Limb (tissue), 2 donors: Measurements from ENCODE around the gene POLR3F.
A peak's percentile ranks its signal among the peaks of the same experiment; 100 is the strongest.
"Not testable (repeated sequence)": the region's sequence is repeated elsewhere in the genome, so short reads cannot be mapped to it uniquely, and the experiment has no call there.

ENCODE experiments used
- DNase-seq, 2 donors: peaks; one replicate each; pipeline ENCODE4 v3.0.0-alpha.2; 2016; ENCODE audit errors: extremely low spot score in 2 of 2

POLR3F gene

GRCh38 chr20:18504479-18505060, 37.4 kb downstream of the POLR3F start:
- peak in 1 of 2 donors; percentile 30 for DNase-seq

DNA sequence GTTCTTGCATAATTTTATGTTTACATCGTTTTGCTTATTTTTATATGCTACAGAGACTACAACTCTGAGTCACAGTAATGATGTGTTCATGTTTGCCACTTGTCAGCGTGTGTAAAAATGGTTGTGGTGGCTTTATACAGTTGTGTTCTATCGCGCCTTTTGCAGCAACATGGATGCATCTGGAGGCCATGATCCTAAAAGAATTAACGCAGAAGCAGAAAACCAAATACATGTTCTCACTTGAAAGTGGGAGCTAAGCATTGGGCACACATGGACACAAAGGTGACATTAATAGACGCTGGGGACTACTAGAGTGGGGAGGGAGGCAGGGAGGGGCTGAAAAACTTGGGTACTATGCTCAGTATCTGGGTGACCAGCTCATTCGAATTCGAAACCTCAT, 39.6 kb downstream of the POLR3F start:
- no peak for DNase-seq

DNA sequence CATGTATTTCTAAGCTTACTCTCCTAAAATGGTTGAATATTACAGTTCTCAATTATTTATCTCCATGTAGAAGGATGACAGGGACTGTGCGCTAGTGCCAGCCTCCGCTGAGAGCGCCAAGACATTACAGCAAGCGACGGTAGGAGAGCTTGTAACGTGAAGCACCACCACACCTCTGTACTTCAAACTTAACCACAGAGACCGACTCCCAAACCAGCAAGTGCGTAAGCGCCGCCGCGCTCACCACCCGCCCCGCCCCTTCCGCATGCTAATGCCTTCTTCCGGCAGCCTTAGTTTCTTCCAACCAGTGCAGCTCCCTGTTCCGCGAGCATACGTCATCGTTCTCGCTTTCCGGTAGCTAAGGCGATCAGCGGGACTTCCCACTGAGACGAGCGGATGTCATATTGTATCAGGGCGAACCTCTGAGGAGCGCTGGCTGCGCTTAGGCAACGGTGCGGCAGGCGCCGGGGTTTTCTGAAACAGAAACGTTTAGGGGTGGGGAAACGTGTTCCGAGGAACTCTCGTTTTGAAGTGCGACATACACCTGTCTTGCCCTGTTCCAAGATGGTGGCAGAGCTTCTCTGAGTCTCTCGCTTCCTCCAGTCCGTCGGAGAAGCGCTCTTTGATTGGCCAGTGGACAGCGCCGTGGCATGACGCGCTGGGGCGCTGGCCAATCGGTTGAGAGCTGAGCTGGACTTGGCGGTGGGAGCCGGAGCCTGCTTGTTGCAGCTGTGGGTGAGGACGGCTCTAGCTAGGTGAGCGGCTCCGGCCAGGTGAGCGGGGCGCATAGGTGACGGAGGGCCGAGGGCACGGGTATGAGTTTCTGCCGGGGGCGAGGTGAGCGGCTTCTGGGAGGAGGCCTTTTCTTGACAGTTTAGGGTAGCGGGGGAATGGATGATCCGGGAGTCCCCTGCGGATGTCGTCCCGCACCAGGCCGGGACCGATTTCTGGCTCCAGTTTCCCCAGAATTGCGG, 40.3 kb downstream of the POLR3F start, which contains the start of gene SEC23B:
TSS of gene SEC23B (plus strand) at position 723 of the 974 bp plus-strand sequence. CDS start 2,896 bp downstream, outside the sequence.
- DNase-seq = peak; percentile 96 to 97

GRCh38 chr20:18511571-18511970, 44.4 kb downstream of the POLR3F start:
- no peak for DNase-seq

- DNase-seq = no peak
Observed at GRCh38 chr20:18513208-18513607, 46.0 kb downstream of the POLR3F start.

DNA sequence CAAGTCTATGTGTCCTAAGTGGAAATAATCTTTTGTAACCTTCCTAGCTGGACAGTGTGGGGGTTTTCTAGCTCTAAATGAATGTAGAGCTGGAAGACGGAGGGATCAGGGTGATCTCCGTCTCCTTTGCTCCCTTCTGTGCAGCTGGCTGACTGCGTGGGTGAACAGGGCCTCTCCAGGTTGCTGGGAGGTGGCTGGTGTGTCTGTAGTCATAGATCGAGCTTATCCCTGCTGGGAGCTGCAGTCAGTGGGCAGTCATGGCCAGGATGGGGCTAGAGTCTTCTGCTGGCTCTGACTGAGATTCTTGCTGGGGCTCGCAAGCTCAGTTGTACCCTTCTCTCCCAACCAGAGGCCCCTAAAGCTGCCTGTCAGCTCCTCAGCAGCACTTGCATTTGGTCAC, 46.9 kb downstream of the POLR3F start:
- no peak for DNase-seq

- no peak for DNase-seq
Observed at GRCh38 chr20:18515973-18516372, 48.8 kb downstream of the POLR3F start.

DNA sequence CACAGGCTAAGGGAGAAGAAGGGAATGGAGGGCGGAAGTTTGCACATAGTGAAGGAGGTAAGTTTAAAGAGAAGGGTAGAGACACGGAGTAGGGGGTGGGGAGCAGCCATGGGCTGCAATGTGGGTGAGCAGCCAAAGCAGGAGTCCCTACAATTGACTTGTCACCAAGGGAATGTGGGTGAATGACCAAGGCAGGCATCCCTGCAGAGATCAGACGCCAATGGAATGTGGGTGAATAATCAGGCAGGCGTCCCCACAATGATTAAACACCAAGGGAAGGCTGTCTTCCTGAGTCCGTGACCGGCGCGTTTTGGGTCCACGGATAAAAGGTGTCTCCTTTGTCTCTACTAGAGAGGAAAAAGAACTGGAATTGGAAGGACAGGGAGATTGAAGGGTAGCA, 54.9 kb downstream of the POLR3F start:
- DNase-seq = not testable (repeated sequence)

- no peak for DNase-seq
Observed at GRCh38 chr20:18523066-18523465, 55.9 kb downstream of the POLR3F start.

DNA sequence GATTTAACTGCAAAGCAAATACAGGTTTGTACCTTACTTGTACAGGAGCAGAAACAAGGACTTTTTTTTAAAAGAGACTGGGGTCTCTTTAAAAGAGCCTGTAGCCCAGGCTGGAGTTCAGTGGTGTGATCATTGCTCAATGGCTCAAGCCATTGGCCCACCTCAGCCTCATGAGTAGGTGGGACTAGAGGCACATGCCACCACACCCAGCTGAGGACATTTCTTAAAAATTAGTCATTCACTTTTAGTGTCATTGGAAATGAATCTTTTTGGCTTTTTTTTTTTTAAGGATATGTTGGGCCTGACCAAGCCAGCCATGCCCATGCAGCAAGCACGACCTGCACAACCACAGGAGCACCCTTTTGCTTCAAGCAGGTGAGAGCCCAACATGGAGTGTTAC, 57.5 kb downstream of the POLR3F start:
- no peak for DNase-seq

DNA sequence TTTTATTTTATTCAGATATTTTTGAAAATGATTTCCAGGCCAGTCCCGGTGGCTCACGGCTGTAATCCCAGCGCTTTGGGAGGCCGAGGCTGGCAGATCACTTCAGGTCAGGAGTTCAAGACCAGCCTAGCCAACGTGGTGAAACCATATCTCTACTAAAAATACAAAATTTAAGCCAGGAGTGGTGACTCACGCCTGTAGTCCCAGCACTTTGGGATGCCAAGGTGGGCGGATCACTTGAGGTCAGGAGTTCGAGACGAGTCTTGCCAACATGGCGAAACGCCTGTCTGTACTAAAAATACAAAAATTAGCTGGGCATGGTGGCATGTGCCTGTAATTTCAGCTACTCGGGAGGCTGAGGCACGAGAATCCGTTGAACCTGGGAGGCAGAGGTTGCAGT, 59.6 kb downstream of the POLR3F start:
- DNase-seq = not testable (repeated sequence)

DNA sequence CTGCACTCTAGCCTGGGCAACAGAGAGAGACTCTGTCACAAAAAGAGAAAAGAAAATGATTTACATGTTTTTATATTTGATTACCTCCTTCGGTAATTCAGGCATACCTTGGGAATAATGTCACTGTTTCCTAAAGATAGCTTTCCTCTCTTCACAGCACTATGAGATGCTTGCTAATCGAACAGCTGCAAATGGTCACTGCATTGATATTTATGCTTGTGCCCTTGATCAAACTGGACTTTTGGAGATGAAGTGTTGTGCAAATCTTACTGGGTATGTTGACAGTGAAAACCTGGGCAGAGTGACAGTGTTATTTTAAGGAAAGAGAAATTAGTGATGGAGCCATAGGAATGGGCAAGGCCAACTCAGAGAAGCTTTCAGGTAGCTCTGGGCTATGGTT, 60.1 kb downstream of the POLR3F start:
- DNase-seq = no peak

- no peak for DNase-seq
Observed at GRCh38 chr20:18527836-18528235, 60.6 kb downstream of the POLR3F start.

DNA sequence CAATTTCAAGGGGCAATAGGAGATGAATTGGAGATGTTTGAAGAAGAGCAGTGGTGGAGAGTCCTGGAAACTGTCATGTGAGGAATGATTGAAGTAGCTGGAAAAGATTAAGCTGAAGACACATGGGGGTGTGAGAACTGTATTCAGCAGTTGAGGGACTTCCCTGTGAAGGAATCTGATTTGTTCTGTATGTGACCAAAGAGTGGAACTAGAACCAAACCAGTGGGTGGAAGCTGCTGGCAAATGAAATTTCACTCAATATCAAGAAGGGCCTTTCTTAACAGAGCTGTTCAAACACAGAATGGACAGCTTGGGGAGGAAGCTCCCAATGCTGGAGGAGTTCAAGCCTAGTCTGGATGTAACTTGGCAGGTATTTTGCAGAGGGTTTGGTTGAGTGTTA, 61.9 kb downstream of the POLR3F start:
- no peak for DNase-seq

- no peak for DNase-seq
Observed at GRCh38 chr20:18532626-18533025, 65.4 kb downstream of the POLR3F start.

GRCh38 chr20:18533491-18533890, 66.3 kb downstream of the POLR3F start:
- no peak for DNase-seq

DNA sequence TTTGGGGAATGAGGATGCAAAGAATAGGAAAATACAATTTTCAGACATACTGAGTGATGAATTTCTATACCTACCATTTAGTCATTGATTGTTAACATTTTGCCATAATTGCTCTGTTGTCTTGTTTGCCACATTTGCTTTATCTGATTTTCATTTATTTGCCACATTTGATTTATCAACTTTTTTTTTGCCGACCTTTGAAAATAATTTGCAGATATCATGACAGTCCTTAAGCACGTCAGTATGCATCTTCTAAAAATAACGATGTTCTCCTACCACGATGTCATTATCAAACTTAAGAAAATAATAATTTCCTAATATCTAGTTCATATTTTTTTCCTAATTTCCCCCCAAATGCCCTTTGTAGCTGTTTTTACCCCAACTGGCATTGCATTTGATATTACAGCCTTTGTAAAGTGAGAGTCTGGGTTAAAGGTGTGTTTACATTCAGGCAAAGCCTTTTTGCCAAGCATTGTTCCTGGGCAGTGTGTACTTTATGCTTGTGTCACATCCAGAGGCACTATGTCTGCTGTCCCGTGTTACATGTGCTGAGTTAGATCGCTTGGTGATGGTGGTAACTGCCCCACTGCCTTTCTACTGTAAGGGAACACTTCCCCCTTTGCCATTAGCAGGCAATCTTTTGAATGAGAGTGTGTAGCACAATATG, 66.9 kb downstream of the POLR3F start:
- no peak for DNase-seq
